ENCODE data around the gene SLC44A2. TPM values are rescaled to one million over a fixed set of nuclear protein-coding genes. Genes with fewer than 3 reads are reported as not detected.
A peak's percentile ranks its signal among the peaks of the same experiment; 100 is the strongest.

Gene SLC44A2
- total RNA-seq, 2 donors from 2014 or later: 47.5 to 56.4 TPM

GRCh38 chr19:10593148-10593547 is 32.2 kb upstream of the SLC44A2 start:
- no peak for DNase-seq
- WGBS, 2 donors: 86% methylated on average over 6 to 7 of the region's 7 CpGs
- Histone ChIP-seq H3K4me3 (no peak overlapping the region), H3K36me3 (replicated peaks in 1 of 2; ENCODE audit: insufficient read depth in 1 of 2, low read depth in 2 of 2) (no peaks in the 10 kb centered on the region), H3K27me3 (no peaks in the 10 kb centered on the region), H3K27ac (peak overlapping the region; percentile 15 to 61 (median 57)), H3K9me3 (no peaks in the 10 kb centered on the region), H3K4me1 (peaks cover 10% of the 10 kb centered on the region)
- no peak for ATAC-seq
- intact Hi-C loops (cut with DNase I): no loop called here
- TF ChIP-seq POLR2A (IDR thresholded peaks at IDR 0.05): no peak
- no peak for TF ChIP-seq CTCF (IDR thresholded peaks at IDR 0.05)

GRCh38 chr19:10593820-10594637 is 31.3 kb upstream of the SLC44A2 start:
- Histone ChIP-seq H3K27me3 (no peaks in the 10 kb centered on the region), H3K4me3 (no peak overlapping the region), H3K36me3 (replicated peaks in 1 of 2; ENCODE audit: insufficient read depth in 1 of 2, low read depth in 2 of 2) (no peaks in the 10 kb centered on the region), H3K27ac (peak overlapping the region; percentile 23 to 61 (median 57)), H3K4me1 (peaks cover 10% of the 10 kb centered on the region), H3K9me3 (no peaks in the 10 kb centered on the region)
- intact Hi-C loops (cut with DNase I): no loop called here
- WGBS, 2 donors: 54 to 63% methylated on average over 9 of the region's 9 CpGs
- DNase-seq: peak; percentile 28 to 52 (median 50)
- TF ChIP-seq CTCF (IDR thresholded peaks at IDR 0.05): no peak
- no peak for TF ChIP-seq POLR2A (IDR thresholded peaks at IDR 0.05)
- ATAC-seq: peak; percentile 89

- no peak for TF ChIP-seq POLR2A (IDR thresholded peaks at IDR 0.05)
- TF ChIP-seq CTCF (IDR thresholded peaks at IDR 0.05): no peak
- H3K27me3 ChIP-seq: no peaks in the 10 kb centered on the region
- no peak overlapping the region for H3K27ac ChIP-seq
- WGBS, 2 donors: 90 to 96% methylated on average over 5 of the region's 5 CpGs
- no peak overlapping the region for H3K4me3 ChIP-seq
- H3K36me3 ChIP-seq (replicated peaks in 1 of 2; ENCODE audit: insufficient read depth in 1 of 2, low read depth in 2 of 2): no peaks in the 10 kb centered on the region
- ATAC-seq: no peak
- intact Hi-C loops (cut with DNase I): no loop called here
- H3K4me1 ChIP-seq: peaks cover 27% of the 10 kb centered on the region
- no peaks in the 10 kb centered on the region for H3K9me3 ChIP-seq
- DNase-seq: no peak
These were observed 25.2 kb upstream of the SLC44A2 start for GRCh38 chr19:10600149-10600548.

- ATAC-seq (no peak), DNase-seq (no peak)
- Histone ChIP-seq H3K9me3 (no peaks in the 10 kb centered on the region), H3K36me3 (replicated peaks in 1 of 2; ENCODE audit: insufficient read depth in 1 of 2, low read depth in 2 of 2) (no peaks in the 10 kb centered on the region), H3K4me3 (no peak overlapping the region), H3K27ac (peak overlapping the region in 1 of 4 donors; percentile 17), H3K4me1 (peaks cover 27% of the 10 kb centered on the region), H3K27me3 (no peaks in the 10 kb centered on the region)
- TF ChIP-seq POLR2A (IDR thresholded peaks at IDR 0.05): no peak
- TF ChIP-seq CTCF (IDR thresholded peaks at IDR 0.05): no peak
- intact Hi-C loops (cut with DNase I): no loop called here
- 20 to 34% methylated on average over 5 to 7 of the region's 7 CpGs for WGBS, 2 donors
These were observed 23.4 kb upstream of the SLC44A2 start for GRCh38 chr19:10601999-10602329.

Measured in body of pancreas (tissue), 4 donors.